ENCODE data around the gene TGM5.
"Not testable (repeated sequence)": the region's sequence is repeated elsewhere in the genome, so short reads cannot be mapped to it uniquely, and the experiment has no call there.

TGM5 gene

DNA sequence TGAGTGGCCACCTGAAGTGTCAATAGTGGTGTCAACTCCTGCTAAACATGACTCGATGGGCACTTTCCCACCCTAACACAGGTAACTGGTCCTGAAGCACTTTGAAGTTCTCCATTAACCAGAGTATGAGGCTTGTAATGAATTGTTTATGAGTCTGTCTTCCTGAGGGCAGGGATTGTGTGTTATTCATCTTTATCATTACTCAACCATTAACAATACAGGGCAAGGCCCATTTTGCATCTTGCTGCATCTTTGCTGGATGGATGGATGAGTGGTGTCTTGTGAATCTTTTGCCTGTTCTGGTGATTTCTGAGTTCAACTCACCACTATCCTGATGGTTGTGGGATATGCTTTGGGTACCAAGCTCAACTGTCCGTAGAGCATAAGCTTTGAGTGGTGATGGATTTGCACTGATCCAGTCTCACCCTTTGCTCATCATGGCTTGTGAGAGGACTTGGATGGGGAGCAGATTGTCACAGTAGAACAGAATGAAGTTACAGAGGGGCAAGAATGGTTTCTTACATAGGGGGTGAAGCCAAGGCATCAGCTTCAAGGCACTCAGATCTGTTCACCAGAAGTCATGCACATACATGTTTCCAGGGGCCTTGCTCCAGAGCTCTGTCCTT, 23.6 kb downstream of the TGM5 start:
- DNase-seq, result no peak

DNA sequence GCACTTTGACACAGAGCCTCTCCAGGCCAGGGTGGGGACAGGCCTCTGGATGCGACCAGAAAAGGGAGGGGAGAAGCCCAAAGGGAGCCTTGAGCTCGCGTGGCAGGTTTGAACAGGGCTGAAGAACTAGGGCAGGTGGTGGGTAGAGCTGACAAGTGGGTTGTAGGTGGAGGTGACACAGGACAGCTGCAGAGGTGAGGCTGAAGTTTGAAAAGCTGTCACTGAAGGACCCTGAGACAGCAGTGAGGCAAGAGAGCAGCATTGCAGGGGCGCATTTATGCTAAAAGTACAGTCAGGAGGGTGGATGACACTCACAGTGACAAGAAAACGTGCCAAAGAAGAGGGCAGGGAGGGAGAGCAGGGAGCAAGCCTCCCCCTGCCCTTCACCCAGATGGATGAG, 24.1 kb downstream of the TGM5 start:
- DNase-seq, result no peak

DNA sequence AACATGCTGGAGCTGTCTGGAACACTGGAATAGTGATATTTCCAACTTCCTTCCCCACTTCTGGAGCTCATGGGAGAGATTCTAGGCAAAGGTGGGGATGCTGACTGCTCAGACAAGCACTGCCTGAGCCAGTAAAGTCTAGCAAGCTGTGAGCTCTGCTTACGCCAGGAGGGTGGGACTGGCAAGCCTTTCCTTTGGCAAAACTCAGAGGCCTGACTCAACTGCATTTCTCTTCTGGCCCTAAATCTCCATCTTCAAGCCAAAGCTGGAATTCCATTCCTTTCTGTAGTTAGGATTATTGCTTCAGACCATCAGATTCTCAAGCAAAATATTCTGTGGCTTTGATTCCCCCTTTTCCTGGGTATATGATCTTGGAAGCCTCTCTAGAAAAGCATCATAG, 25.6 kb downstream of the TGM5 start:
- DNase-seq, result no peak

DNA sequence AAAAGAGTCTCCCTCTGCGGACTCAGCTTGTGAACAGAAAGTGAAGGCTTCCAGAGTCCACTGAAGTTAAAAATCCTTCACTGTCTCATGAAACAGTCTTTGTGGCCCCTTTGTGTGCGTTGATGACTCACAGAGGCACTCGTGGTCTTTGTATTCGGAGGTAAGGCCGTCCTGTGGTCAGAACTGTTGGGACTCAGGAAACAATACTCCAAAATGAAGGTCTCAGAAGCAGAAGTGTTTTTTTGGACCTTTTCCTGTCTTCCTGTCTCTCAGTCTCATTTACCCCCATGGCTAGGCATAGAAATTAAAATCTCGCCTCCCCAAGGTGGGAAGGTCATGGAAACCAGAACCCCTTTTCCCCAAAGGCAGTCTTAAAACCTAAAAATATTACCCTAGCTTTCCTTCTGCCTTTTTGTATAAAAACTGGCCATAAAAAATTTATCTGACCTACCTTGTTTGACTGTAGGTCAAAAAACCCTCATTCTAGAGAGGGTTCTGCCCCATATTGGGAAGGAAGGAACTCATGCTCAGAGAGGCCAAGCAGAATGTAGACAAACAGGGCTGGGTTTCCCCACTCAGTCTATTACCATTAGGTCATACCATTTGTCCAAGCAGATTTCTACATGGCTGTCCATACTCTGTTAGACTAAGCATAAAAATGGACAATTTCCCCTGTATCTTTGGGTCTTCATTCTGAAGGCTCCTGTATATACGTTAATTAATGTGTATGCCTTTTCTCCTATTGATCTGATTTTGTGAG, 26.8 kb downstream of the TGM5 start:
- DNase-seq, result peak; percentile 96

DNA sequence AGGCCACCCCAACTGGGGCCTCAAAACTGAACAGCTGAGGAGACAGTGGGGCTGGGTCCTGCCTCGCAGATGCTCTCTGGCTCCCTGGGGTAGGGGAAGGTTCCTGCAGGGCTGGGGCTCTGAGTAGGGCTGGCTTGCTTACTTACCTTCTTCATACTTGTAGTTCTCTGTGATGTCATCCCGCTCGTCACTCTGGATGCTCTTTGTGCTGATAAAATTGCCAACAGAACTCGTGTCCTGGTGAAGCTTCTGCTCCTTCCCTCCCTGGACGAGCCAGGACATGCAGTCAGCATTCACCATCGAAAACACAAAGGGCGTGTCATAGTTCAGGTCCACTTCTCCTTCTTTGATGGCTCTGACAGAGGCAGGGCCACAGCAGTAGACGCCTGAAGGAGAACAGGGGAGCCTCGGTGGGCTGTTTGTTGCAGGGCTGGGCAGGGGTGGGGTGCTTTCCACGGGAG, 28.0 kb downstream of the TGM5 start:
- peak; percentile 73 for DNase-seq

DNA sequence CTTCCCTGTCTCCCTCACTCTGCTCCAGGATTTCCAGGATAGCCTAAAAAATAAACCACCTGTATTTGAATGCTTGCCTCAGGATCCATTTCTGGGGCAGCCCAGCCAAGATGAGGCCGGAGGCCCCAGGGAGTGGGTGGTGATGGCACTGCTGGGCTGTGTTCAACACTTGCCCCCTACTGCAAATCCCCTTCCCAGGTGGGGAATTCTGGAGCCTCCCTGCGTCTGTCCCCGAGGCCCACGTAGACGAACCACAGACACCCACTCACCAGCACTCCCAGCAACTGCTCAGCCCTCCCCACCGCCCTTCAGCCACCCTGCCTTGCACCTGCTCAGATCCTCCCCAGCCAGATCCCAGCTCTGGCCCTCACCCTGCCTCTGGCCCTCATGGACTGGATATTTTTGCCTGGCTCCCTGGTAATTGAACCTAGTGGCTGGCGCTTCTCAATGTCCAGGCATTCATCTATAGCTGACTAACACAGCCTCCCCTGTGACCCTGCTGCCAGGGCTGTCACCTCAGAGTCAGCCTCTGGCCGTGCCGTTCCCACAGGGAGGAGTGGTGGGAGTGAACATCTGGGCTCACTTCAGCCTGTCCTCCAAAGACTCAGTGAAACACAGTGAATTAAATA, 28.8 kb downstream of the TGM5 start:
- DNase-seq, result no peak

DNA sequence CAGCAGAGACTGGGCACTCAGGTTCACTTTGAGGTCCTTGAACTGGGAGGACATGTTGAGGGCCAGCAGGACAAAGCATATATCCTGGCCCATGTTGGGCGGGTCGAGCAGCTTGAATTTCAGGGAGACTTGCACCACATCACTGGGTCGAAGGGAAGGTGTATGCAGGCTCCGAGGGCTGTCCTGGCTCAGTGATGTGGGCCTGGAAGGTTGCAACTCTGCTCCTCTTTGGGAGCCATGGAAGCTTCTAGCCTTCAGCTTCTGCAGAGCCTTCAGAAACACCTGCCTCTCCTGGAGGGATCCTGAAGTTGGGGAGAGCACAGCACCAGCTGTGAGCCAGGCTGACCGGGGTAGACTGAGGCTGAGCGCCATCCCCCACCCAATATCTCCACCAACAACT, 31.2 kb downstream of the TGM5 start:
- DNase-seq, result no peak

DNA sequence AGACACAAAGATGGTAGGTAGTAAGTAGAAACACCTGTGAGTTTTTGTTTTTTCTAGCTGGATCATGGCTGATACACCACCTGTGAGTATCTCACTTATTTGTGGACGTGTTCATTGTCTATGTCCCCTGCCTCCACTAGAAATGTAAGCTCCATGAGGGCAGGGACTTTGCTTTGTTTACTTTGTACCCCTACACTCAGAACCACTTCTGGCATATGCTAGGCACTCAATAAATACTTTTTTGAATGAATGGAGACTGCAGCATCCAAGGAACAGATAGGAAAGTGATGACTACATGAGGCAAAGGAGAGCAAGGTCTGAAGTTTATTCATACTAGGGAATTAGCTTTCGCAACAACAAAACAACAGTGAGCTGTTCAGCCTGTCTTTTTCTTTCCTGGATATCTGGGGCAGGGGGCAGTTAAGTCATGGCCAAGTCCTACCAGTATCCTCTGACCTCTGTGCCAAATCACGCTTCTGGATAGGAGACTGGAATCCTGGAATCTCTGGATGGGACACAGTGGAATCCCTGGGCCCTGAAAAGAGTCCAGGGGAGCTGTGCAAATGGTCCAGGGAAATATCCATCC, 34.3 kb downstream of the TGM5 start:
- no peak for DNase-seq

DNA sequence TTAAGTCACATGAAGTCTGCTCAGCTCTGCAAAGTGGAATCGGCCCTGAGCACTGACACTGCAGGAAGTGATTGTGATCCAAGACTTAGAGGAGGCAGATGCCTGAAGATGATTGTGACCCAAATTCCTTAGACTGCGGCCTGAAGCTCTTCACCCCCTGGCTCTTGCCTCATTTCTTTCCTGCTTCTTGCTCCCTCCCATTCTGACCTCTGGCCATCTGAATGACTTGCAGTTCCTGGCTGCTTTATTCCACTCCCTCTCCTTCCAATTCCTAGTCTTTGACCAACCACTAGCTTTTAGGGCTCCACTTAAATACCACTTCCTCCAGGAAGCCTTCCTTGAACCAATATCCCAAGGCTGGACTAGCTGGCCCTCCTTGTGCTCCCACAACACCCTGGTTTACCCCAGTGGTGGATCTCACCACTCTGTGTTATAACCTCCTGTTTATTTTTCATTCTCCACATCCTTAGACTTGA, 36.0 kb downstream of the TGM5 start:
- no peak for DNase-seq

DNA sequence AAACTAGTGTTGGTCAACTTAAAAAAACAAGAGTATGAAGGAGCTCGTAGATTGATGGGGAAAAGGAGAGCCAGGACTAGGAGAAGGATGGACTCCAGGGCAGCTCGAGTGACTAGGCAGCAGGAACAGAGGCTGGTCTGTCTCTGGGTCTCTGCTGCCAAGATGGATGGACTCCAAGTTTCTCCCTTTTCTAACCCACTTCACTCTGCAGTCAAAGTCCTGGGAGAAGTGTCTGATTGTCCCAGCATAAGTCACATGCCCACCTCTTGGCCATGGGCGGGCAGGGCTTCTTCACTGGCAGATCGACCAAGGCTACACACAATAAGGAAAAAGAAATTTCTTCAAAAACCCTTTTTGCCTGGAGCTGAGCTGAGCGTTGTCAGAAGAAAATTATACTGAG, 36.8 kb downstream of the TGM5 start:
- DNase-seq, result no peak

DNA sequence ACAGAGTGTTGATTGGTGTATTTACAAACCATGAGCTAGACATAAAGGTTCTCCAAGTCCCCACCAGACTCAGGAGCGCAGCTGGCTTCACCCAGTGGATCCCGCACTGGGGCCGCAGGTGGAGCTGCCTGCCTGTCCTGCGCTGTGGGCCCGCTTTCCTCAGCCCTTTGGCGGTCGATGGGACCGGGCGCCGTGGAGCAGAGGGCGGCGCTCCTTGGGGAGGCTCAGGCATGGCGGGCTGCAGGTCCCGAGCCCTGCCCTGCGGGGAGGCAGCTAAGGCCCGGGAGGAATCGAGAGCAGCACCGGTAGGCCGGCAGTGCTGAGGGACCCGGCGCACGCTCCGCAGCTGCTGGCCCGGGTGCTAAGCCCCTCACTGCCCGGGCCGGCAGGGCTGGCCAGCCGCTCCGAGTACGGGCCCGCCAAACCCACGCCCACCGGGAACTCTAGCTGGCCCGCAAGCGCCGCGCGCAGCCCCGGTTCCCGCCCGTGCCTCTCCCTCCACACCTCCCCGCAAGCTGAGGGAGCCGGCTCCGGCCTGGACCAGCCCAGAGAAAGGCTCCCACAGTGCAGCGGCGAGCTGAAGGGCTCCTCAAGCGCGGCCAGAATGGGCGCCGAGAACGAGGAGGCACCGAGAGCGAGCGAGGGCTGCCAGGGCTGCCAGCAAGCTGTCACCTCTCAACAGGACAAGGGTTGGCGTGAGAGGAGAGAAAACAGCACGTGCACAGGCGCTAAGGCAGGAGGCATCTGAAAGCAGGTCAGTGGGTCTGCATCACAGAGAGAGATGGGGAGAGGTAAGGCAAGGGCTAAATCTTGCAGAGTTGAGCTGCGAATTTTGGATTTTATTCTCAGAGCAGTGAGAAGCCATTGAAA, 40.1 kb downstream of the TGM5 start:
- no peak for DNase-seq

DNA sequence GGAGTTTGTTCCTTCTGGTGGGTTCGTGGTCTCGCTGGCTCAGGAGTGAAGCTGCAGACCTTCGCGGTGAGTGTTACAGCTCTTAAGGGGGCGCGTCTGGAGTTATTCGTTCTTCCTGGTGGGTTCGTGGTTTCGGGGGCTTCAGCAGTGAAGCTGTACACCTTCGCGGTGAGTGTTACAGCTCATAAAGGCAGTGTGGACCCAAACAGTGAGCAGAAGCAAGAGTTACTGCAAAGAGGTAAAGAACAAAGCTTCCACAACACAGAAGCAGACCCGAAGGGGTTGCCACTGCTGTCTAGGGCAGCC, 40.8 kb downstream of the TGM5 start:
- DNase-seq, result not testable (repeated sequence)

DNA sequence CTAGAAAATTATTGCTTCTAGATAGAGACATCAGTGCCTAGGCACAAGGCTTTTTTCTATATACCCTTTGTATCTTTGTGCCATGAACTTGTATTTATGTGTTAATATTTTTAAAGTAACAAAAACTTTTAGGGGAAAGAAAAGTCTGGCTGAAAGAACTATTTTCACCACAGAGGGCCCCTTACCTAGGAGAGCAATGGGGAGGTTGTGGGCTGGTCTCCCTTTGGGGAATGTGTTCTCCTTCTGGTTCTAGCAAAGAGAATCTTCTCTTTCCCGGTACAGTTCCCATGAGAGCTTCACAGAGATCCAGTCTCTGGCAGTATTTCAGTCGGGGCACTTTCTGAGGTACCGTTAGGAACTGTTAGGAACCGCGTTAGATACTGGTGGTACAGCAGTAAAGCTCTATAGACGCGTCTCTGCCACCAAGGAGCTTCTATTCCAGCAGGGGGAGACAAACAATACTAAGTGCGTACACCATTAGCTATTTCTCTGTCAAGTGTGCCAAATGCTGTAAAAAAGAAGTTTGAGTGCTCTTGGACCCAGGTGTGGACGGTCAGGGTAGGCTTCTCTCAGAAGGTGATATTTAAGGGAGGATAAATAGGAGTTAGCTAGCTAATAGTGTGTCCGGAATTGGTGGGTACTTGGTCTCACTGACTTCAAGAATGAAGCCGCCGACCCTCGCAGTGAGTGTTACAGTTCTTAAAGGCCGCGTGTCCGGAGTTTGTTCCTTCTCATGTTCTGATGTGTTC, 41.4 kb downstream of the TGM5 start:
- DNase-seq, result peak; percentile 81

DNA sequence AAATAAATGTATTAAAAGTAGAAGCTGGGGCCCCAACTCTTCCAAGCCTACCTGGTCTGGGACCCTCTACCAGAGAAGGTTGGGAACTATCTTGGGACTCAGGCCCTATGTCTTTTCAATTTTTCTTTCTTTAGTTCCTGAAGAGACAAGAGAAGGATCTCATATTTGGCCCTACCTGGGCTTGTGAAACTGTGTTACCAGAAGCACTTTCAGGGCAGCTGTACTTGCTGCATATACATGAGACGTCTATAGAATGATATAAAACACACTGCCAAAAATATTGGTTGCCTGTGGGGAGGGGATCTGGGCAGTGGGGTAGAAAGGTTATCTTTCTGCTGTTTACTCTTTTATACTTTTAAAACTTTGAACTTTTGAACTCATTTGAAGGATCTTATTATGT, 45.3 kb downstream of the TGM5 start:
- no peak for DNase-seq

DNA sequence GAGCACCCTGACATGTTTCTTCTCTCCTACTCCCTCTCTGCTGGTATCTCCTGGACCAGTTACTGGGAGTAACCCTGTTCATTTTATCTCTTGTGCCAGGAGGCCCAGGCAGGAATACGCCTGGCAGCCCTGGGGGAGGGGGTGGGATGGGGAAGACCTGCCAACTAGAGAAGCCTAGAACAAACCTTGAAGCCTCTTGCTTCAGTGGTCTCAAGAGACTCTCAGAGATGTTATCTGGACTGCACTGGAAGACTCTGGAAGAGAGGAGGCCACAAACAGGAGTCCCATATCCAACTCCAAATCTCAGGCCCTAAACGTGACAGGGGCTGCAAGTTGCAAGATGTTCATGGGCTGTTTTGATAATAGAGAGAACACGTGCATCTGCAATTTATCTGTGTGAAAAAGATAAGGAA, 45.7 kb downstream of the TGM5 start, which contains the start of gene EPB42:
Gene EPB42 (minus strand): TSS at position 28 of the 413 bp plus-strand sequence. CDS start 193 bp downstream, outside the sequence.
- no peak for DNase-seq

DNA sequence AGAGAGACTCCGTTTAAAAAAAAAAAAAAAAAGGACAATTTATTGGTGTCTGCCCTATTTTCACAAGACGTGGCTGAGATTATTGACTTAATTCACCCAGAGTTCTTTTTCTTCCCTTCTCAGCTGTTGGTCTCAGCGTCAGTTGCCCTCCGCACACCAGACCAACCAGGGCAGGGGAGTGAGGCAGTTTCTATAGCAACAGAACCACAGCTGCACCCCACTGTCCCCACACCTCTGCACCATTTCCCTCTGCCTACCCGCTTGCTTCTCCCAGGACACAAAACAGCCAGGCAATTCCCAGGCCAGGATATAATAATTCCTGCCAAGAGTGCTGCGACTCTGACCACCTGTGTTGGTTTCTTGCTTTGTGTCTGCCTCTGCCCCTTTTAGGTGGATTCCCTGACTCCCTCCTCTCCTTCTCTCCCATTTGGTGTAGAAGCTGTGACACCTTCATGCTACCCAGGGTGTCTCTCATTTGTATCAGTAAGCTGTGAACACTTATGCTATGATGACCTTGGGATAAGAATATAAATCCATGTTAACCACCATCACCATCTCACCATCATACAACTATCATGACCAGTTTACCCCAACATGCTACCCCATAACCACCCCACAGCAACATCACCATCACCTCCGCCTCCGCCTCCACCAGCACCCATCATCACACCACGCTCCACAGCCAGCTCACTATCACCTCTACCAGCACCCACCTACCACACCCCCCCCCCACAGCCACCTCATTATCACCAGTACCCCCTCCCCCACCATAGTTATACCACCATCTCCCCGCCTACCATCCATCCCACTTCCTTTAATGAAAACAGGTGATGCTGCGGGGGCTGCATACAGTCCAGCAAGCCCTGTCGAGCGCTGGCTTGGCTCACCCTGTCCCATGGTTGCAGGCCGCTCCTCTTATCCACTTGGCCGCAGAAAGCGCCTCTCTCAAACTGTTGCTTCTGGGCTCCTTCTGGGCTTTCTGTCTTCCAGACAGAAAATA, 46.5 kb downstream of the TGM5 start:
- DNase-seq, result no peak

DNA sequence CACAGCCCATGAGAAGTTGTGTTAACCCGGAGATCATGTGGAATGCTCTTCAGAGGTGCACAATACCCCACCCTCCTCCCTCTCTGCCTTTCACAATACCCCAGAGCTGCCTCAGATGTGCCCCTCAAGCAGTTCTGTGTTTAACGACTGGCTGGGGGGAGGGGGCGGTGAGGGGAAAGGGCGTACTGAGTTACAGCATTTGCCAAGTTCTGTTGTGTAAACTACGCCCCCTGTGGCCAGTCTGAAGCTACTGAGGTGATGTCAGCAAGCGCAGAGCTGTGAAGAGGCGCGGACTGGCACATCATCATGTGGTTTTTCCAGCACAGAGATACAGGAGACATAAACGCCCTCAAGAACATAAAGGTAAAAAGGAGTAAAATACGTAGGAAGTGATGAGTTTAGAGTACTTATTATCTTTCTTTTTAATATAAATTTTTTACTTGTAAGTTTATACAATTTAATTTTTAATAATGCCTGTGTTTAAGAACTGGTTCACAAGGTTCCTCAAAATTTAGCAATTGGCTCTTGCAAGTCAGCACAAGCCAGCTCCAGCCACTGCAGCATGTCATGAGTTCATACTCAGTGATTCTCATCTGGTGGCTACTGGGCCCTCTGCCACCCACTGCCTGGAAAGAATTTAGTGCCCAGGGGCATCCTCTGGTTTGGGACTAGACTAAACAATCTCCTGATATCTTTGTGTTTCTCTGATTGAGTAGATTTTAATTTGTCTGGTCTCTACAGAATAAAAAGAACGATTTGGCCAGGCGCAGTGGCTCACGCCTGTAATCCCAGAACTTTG, 47.6 kb downstream of the TGM5 start:
- no peak for DNase-seq

DNA sequence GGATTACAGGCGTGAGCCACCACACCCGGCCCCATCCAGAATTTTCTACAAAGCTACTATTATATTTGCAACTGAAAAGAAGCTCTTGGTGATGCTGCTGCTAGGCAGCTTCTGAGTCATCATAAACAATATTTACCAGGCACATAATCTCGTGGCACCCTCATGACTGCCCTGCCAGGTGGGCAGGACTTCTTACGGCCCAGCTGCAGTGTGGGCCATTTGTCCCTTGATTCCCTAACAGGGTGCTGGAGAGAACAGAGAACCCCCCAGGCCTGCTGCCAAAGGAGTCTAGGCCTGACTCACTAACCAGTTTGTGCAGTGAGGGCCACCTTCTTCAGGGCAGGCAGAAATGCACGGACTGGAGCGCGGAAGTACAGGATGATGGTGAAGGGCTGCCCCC, 50.8 kb downstream of the TGM5 start:
- DNase-seq, result no peak

DNA sequence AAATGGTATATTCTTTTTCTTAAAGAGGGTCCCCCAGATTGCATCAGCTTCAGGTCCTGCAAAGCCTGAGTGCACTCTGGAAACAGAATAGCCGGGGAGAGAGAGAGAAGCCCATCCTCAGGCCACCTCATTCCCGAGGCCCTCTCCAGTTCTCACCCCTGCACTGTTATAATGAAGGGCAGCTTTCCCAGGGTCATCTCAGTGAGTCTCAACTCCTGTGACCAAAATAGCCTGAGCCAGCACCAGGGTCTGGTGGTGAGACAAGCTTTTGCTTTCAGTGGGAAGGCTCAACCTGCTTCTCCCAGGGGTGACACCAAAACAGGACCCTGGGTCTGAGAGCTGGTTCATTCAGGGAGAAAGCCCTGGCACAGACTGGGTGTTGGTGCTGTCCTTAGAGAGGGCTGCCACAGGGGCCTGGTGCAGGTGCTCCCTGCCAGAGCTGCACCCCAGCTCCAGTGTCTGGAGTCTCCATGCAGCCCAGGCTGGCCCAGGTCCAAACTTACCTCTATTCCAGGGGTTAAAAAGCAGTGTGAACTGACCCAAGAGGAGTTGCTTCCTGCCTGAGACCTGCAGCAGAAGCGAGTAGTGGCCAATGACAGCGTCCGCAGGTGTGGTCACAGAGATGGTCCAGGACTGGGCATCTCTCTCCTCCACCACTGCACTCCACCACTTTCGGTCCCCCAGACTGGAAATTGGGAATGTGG, 52.0 kb downstream of the TGM5 start:
- DNase-seq, result no peak
